ENCODE data around the gene BRME1. TPM values are rescaled to one million over a fixed set of nuclear protein-coding genes. Genes with fewer than 3 reads are reported as not detected.
"Not testable (repeated sequence)": the region's sequence is repeated elsewhere in the genome, so short reads cannot be mapped to it uniquely, and the experiment has no call there.

BRME1 gene
- total RNA-seq, 4 donors from 2014 or later = 2.3 to 11.8 (median 5.7) TPM

DNA sequence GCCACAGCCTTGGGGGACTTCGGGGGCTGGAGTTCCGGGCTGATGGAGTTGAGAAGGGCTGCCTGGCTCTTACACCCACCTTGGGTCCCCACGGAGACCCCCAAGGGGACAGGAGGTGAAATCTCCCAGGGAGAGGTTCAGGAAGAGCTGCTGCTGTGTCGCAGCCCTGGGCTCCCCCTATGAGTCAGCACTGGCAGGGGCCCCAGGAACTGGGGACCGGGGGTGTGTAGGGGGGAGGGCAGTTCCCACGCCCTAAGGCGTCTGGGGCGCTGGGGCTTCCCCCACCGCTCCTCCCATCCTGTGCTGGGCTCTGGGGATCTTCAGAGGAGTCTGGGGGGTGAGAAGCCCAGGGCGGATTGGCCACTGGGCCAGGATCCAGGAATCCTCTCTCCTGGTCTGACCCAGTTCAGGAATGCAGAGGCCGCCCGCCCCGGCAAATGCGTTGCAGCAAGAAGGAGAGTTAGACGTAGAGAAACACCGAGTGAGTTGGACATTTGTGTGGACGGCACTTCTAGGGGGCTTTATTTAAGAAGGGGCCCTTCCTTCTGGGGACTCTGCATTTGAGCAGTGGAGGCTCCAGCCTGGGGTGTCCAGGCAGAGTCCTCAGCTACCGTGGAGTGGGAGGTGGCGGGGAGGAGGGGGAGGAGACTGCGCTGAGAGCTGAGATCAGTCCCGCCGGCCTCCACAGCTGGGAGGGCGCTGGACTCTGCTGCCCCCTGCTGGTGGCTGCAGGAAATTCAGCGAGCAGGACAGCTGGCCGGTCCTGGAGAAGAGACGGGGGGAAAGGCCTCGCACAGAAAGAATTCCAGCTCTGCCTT, 44.0 kb downstream of the BRME1 start:
- intact Hi-C loops (cut with DNase I; ENCODE audit: low total_unique reads) = loop anchor here (2.0 to 5.0 kb wide), 3 partner anchors 77 to 1990 kb away; no protein-coding TSS in a partner anchor
- peak; percentile 92 to 99 for DNase-seq (ENCODE audit: low spot score in 2 of 2)
- peak overlapping the region; percentile 0 for H3K4me3 ChIP-seq (ENCODE audit: low read depth, poor library complexity, severe bottlenecking)
- TF ChIP-seq, protein P1, sequence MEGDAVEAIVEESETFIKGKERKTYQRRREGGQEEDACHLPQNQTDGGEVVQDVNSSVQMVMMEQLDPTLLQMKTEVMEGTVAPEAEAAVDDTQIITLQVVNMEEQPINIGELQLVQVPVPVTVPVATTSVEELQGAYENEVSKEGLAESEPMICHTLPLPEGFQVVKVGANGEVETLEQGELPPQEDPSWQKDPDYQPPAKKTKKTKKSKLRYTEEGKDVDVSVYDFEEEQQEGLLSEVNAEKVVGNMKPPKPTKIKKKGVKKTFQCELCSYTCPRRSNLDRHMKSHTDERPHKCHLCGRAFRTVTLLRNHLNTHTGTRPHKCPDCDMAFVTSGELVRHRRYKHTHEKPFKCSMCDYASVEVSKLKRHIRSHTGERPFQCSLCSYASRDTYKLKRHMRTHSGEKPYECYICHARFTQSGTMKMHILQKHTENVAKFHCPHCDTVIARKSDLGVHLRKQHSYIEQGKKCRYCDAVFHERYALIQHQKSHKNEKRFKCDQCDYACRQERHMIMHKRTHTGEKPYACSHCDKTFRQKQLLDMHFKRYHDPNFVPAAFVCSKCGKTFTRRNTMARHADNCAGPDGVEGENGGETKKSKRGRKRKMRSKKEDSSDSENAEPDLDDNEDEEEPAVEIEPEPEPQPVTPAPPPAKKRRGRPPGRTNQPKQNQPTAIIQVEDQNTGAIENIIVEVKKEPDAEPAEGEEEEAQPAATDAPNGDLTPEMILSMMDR (IDR thresholded peaks at IDR 0.05) = peak in 2 of 3 donors; percentile 95 to 99
- TF ChIP-seq POLR2A (IDR thresholded peaks at IDR 0.05) = peak in 1 of 2 donors; percentile 7
- 0 to 2% methylated on average over 26 to 27 of the region's 27 CpGs for WGBS, 2 donors

DNA sequence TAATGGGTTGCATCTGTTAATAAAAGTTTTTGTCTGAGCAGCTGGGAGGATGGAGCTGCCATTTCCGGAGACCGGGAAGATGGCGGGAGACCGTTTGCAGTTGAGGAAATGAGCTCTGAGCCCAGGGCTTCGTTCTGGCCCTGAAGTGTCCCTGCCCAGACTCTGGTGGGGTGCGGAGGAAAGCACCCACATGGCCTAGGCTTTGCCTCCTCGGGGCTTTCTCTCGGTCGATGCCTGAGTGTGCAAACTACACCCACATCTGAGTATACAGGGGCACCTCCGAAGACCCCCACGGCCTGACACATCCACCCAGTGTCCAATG, 44.6 kb downstream of the BRME1 start:
- TF ChIP-seq, protein P1 (IDR thresholded peaks at IDR 0.05) = no peak
- TF ChIP-seq POLR2A (IDR thresholded peaks at IDR 0.05) = no peak
- peak overlapping the region; percentile 0 for H3K4me3 ChIP-seq (ENCODE audit: low read depth, poor library complexity, severe bottlenecking)
- WGBS, 2 donors = 5 to 14% methylated on average over 11 of the region's 11 CpGs
- no peak for DNase-seq (ENCODE audit: low spot score in 2 of 2)
- intact Hi-C loops (cut with DNase I; ENCODE audit: low total_unique reads) = loop anchor here (5.0 kb wide), 2 partner anchors 264 to 1991 kb away; no protein-coding TSS in a partner anchor

DNA sequence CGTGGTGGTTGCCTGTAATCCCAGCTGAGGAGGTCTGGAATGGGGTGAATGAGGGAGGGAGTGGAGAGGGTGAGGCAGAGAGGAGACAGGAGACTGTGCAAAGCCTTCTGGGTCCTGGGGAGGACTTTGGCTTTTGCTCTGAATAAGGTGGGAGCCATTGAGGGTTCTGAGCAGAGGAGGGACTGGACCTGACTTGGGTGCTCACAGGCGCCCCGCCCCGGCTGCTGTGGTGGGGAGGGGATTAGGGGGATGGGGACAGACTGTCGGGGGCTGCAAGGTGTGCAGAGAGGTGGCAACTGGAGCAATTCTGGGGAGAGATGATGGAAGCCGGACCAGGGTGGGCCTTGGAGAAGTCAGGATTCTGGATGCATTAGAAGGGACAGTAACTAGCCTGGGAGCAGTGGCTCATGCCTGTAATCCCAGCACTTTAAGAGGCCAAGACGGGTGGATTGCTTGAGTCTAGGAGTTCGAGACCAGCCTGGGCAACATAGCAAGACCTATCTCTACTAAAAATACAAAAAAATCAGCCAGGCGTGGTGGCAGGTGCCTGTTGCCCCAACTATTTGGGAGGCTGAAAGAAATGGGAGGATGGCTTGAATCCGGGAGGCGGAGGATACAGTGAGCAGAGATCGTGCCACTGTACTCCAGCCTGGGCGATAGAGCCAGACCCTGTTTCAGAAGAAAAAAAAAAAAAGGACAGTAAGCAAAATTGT, 45.1 kb downstream of the BRME1 start:
- H3K4me3 ChIP-seq (ENCODE audit: low read depth, poor library complexity, severe bottlenecking) = no peak overlapping the region
- no peak for DNase-seq (ENCODE audit: low spot score in 2 of 2)
- no peak for TF ChIP-seq POLR2A (IDR thresholded peaks at IDR 0.05)
- TF ChIP-seq, protein P1 (IDR thresholded peaks at IDR 0.05) = no peak
- intact Hi-C loops (cut with DNase I; ENCODE audit: low total_unique reads) = loop anchor here (5.0 kb wide), 2 partner anchors 264 to 1991 kb away; no protein-coding TSS in a partner anchor
- 71 to 74% methylated on average over 13 of the region's 13 CpGs for WGBS, 2 donors

DNA sequence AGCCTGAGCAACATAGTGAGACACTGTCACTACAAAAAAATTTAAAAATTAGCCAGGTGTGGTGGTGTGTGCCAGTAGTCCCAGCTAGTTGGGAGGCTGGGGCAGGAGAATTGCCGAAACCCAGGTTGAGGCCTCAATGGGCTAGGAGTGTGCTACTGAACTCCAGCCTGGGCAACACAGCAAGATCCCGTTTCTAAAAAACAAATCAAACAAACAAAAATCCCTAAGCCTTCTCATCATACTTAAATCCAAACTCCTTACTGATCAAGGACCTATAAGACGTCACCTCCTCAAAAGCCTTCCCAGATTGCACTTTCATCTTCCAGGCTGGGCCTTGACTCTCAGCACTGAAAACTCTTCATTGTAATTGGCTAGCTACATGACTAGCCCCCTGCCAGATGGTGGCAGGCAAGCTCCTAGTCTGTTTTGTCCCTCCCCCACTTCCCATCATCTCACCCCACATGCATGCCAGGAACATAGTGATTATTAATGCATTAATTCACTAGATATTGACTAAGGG, 46.5 kb downstream of the BRME1 start:
- intact Hi-C loops (cut with DNase I; ENCODE audit: low total_unique reads) = loop anchor here (10.0 kb wide), 1 partner anchor 705 kb away; the partner anchor contains the start of genes IER2 and STX10
- H3K4me3 ChIP-seq (ENCODE audit: low read depth, poor library complexity, severe bottlenecking) = no peak overlapping the region
- 93 to 95% methylated on average over 3 of the region's 3 CpGs for WGBS, 2 donors

DNA sequence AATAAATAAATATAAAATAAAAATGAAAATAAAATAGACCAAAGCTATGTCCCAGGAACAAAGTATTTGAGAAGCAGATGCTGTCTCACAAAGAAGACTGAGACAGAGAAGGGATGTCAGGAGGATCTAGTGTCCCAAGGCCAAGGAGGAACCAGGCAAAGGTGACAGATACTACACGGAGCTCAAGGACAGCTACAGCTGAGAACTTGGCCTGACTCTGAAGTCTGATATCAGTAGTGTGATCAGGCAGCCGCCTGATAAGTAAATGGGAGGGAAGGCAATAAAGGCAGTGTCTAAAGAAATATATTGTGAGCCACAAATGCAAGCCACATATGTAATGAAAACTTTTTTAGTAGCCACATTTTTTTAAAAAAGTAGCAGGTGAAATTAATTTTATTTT, 49.4 kb downstream of the BRME1 start:
- intact Hi-C loops (cut with DNase I; ENCODE audit: low total_unique reads) = loop anchor here (10.0 kb wide), 1 partner anchor 702 kb away; the partner anchor contains the start of genes IER2 and STX10
- WGBS, 2 donors = 45 to 64% methylated on average over 2 of the region's 2 CpGs
- TF ChIP-seq POLR2A (IDR thresholded peaks at IDR 0.05) = no peak
- TF ChIP-seq, protein P1 (IDR thresholded peaks at IDR 0.05) = no peak
- no peak for DNase-seq (ENCODE audit: low spot score in 2 of 2)
- H3K4me3 ChIP-seq (ENCODE audit: low read depth, poor library complexity, severe bottlenecking) = no peak overlapping the region

More for the DNA sequence above, 46.5 kb downstream of the BRME1 start:
- TF ChIP-seq, protein P1 (IDR thresholded peaks at IDR 0.05) = no peak
- TF ChIP-seq POLR2A (IDR thresholded peaks at IDR 0.05) = no peak
- no peak for DNase-seq (ENCODE audit: low spot score in 2 of 2)

DNA sequence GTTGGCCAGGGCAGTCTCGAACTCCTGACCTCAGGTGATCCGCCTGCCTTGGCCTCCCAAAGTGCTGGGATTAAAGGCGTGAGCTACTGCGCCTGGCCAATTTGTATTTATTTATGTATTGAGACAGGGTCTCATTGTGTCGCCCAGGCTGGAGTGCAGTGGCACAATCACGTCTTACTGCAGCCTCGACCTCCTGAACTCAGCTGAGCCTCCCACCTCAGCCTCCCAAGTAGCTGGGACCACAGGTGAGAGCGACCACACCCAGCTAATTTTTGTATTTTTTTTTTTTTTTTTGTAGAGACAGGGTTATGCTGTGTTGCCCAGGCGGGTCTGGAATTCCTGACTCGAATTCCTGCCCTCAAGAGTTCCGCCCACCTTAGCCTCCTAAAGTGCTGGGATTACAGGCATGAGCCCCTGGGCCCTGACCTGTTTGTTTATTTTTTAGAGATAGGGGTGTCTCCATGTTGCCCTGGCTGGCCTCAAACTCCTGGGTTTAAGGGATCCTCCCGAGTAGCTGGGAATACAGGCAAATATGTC, 53.7 kb downstream of the BRME1 start:
- intact Hi-C loops (cut with DNase I; ENCODE audit: low total_unique reads) = loop anchor here (10.0 kb wide), 1 partner anchor 697 kb away; the partner anchor contains the start of genes IER2 and STX10
- H3K4me3 ChIP-seq (ENCODE audit: low read depth, poor library complexity, severe bottlenecking); DNase-seq (ENCODE audit: low spot score in 2 of 2): not testable (repeated sequence)
- 59 to 67% methylated on average over 12 of the region's 12 CpGs for whole genome bisulfite sequencing, 2 donors

DNA sequence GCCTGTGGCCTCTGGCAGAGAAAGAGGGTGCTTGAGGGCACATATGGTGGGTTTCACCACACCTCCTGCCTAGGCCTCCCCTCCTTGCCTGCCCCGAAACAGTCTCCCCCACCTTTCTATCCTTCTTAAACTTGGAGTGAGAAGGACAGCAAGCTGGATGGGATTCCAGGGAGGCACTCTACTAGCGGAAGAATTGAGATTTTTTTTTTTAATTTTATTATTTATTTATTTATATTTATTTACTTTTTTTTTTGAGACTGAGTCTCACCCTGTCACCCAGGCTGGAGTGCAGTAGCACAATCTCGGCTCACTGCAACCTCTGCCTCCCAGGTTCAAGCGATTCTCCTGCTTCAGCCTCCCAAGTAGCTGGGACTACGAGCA, 54.2 kb downstream of the BRME1 start:
- WGBS, 2 donors = 51 to 55% methylated on average over 5 of the region's 5 CpGs
- not testable (repeated sequence) for DNase-seq (ENCODE audit: low spot score in 2 of 2); H3K4me3 ChIP-seq (ENCODE audit: low read depth, poor library complexity, severe bottlenecking)
- intact Hi-C loops (cut with DNase I; ENCODE audit: low total_unique reads) = loop anchor here (10.0 kb wide), 1 partner anchor 697 kb away; the partner anchor contains the start of genes IER2 and STX10

Data from lower leg skin (tissue), 4 donors.